Testis (tissue), 3 donors: ENCODE results near the gene PDE6B. TPM values are rescaled to one million over a fixed set of nuclear protein-coding genes. Genes with fewer than 3 reads are reported as not detected.

Experiments used
- DNase-seq: peaks from one replicate; pipeline ENCODE4 v3.0.0-alpha.2; 2019
- H3K27ac ChIP-seq, 2 donors: fragments of 200-600 bp; sonication (generic); one replicate each; pipeline ENCODE4 v1.5.1; 2019
- H3K27me3 ChIP-seq: fragments of 200-600 bp; sonication (generic); one replicate; pipeline ENCODE4 v1.5.1; 2019
- H3K36me3 ChIP-seq: fragments of 200-600 bp; sonication (generic); one replicate; pipeline ENCODE4 v1.5.1; 2017; ENCODE audit warnings: low read depth; ENCODE audit errors: missing control alignments
- H3K4me1 ChIP-seq: fragments of 200-600 bp; sonication (generic); one replicate; pipeline ENCODE4 v1.5.1; 2019
- H3K4me3 ChIP-seq, 2 donors: fragments of 200-600 bp; sonication (generic); one replicate each; pipeline ENCODE4 v1.5.1; 2017 to 2019
- H3K9me3 ChIP-seq: fragments of 200-600 bp; sonication (generic); one replicate; pipeline ENCODE4 v1.5.1; 2017
- CTCF ChIP-seq, 3 experiments: fragments of 450-650 bp in 2 of 3; fragments of 200-600 bp in 1 of 3; sonication (generic) in 1 of 3; IDR thresholded peaks; one replicate each; pipeline ENCODE4 v1.5.1; 2016 to 2019; ENCODE audit warnings: antibody characterized with exemption in 3 of 3, mild to moderate bottlenecking in 2 of 3, moderate library complexity in 1 of 3
- POLR2A ChIP-seq: fragments of 450-650 bp; IDR thresholded peaks from one replicate; pipeline ENCODE4 v1.6.1; 2017; ENCODE audit warnings: antibody characterized with exemption, mild to moderate bottlenecking, moderate library complexity
- WGBS, 2 donors: methylation state at CpG; one replicate each; pipeline ENCODE4 v1.1.5; 2018; 5-methylcytosine and 5-hydroxymethylcytosine counted together
- intact Hi-C: fragments of 100-400 bp; cut with DNase I; formaldehyde crosslinking; loops from one replicate; pipeline ENCODE4 v1.15.1; 2023; ENCODE audit warnings: low total_unique reads
- polyA plus RNA-seq: library from polyadenylated mRNA; stranded (reverse); fragments of 350-450 nt; fragmentation: Illumina TruSeq; extraction: RNeasy Lipid Tissue Mini Kit (QIAGEN cat#74804); gene quantifications from one replicate; pipeline ENCODE4 v1.2.3, GENCODE V29; 2014; ENCODE audit warnings: low read depth, low replicate concordance; ENCODE audit not compliant: insufficient read depth
- total RNA-seq, 2 donors: library from RNA; depleted of rRNA; stranded (reverse); fragments of >200 nt; gene quantifications; one replicate each; pipeline ENCODE4 v1.2.3, GENCODE V29; 2016

PDE6B gene
- total and polyA plus RNA-seq, 3 donors from 2014 or later, result 5.9 to 11.4 (median 5.9) TPM

DNA sequence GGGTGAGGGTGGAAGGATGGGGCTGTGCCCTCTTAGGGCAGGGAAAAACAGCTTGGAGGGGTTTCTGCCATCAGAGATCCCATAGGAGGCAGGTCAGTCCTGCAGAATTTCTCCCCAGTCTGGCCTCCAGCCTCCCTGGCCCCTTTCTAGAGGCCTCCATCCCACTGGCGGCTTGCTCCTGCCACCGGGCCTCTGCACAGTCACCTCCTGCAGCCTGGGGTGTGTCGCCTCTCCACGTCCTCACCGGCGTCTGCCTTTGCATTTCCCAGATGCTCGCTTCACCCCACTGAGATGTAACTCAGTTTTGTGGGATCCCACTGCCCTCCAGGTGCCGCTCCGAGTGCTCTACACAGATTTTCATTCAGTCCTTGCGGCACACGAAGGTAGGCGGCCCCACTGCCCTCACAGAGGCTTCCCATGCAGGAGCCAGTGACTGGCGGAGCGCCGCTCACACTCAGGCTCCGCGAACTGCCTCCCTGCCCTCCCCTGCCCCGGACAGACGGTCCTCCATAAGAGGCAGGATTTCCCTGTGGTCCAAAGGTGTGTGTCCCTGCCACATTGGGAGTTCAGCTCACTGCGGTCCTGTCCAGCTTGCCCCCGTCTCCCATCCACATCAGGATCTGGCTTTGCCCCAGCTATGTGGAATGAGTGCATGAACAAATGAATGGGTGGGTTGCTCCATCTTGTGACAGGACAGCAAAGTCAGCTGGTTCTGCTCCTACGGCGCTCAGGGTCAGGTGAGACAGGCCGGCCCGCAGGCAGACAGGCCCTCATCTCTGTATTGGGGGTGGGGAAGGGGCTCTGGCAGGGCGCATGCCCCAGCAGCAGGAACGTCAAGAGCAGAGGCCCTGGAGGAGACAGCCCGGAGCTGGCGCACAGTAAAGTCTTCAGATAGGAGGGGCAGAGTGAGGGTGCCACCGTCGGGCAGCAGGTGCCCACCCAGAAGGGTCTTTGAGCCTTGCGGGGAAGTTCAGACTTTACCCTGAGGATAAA is 46.6 kb upstream of the PDE6B start:
- DNase-seq, result no peak
- H3K36me3 ChIP-seq, result no peaks in the 10 kb centered on the region
- intact Hi-C loops, result no loop called here
- no peaks in the 10 kb centered on the region for H3K9me3 ChIP-seq
- H3K4me3 ChIP-seq, result no peak overlapping the region
- H3K27ac ChIP-seq, result no peak overlapping the region
- TF ChIP-seq CTCF (IDR thresholded peaks at IDR 0.05) (no peak), POLR2A (no peak)
- H3K27me3 ChIP-seq, result no peaks in the 10 kb centered on the region
- 0 to 17% methylated on average over 6 to 23 of the region's 32 CpGs for WGBS, 2 donors
- no peaks in the 10 kb centered on the region for H3K4me1 ChIP-seq

DNA sequence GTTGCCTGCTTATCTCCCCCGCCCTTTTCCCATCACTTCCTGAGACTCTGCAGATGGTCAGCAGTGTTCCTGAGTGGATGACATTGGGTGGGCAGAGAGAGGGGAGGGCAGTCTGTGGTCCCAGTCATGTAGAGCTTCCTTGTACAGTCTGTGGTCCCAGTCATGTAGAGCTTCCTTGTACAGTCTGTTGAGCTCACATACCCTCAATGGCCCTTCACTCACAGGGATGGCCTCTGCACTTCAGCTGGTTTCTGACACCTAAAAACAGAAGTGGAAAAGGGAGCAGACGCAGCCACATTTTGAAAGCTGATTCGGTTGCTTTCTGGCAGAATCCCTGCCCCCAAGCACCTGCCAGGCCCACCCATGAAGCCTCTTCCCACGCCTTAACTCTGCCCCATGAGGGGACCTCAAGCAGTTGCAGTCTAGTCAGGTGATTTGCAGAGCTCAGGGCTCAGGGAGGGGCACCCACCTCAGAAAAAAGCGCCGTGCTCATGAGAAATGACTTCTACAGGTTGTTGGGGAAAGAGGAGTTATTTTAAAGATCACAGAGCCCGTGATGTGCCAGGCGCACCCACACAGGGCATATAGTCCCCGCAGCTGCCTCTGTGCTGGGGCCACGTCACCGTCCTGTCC is 45.7 kb upstream of the PDE6B start:
- H3K9me3 ChIP-seq, result no peaks in the 10 kb centered on the region
- no peaks in the 10 kb centered on the region for H3K27me3 ChIP-seq
- WGBS, 2 donors, result 40 to 44% methylated on average over 11 of the region's 11 CpGs
- no peak overlapping the region for H3K4me3 ChIP-seq
- no peaks in the 10 kb centered on the region for H3K36me3 ChIP-seq
- H3K27ac ChIP-seq, result no peak overlapping the region
- no peak for TF ChIP-seq CTCF (IDR thresholded peaks at IDR 0.05)
- no peak for TF ChIP-seq POLR2A
- intact Hi-C loops, result no loop called here
- H3K4me1 ChIP-seq, result no peaks in the 10 kb centered on the region
- no peak for DNase-seq

GRCh38 chr4:581181-581580 is 44.2 kb upstream of the PDE6B start:
- TF ChIP-seq POLR2A (no peak), CTCF (IDR thresholded peaks at IDR 0.05) (no peak)
- H3K4me3 ChIP-seq, result no peak overlapping the region
- no peaks in the 10 kb centered on the region for H3K27me3 ChIP-seq
- H3K4me1 ChIP-seq, result no peaks in the 10 kb centered on the region
- WGBS, 2 donors, result 69 to 76% methylated on average over 6 of the region's 6 CpGs
- DNase-seq, result no peak
- intact Hi-C loops, result no loop called here
- H3K36me3 ChIP-seq, result no peaks in the 10 kb centered on the region
- no peaks in the 10 kb centered on the region for H3K9me3 ChIP-seq
- H3K27ac ChIP-seq, result no peak overlapping the region

DNA sequence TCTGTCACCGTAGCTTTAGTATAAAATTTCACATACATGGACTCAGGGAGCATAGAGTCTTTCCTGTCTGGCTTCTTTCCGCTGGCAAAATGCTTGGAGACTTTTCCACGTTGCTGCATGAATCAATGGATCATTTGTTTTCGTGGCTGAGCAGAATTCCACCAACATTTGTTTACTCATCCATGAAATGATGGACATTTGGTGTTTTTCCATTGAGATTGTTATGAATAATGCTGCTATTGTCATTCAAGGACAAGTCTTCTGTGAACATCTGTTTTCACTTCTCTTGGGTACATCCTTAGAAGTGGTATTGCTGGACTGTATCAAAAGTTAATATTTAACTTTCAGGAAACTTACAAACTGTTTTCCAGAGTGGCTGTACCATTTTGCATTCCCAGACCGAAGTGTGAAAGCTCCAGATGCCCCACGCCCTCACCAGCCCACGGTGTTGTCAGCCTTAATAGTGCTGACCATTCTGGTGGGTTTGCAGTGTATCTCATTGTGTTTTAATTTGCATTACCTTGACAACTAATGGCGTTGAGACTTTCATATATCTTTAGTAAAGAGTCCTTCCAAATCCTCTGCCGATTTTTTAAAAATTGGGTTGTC is 43.5 kb upstream of the PDE6B start:
- H3K36me3 ChIP-seq, result no peaks in the 10 kb centered on the region
- H3K4me1 ChIP-seq, result no peaks in the 10 kb centered on the region
- no peaks in the 10 kb centered on the region for H3K27me3 ChIP-seq
- H3K4me3 ChIP-seq, result no peak overlapping the region
- H3K9me3 ChIP-seq, result no peaks in the 10 kb centered on the region
- TF ChIP-seq POLR2A (no peak), CTCF (IDR thresholded peaks at IDR 0.05) (no peak)
- intact Hi-C loops, result no loop called here
- 80 to 84% methylated on average over 9 of the region's 9 CpGs for WGBS, 2 donors
- DNase-seq, result no peak
- no peak overlapping the region for H3K27ac ChIP-seq
